Activated naive CD8-positive, alpha-beta T cell treated with anti-CD3 and anti-CD28 coated beads, Interleukin-2, amount 10 ng/mL, durations not matched to agents 7 days and 5 days (primary cell): ENCODE data around the gene CCNC. TPM values are rescaled to one million over a fixed set of nuclear protein-coding genes. Genes with fewer than 3 reads are reported as not detected.

ENCODE experiments used
- ATAC-seq: fragments of 150-1000 bp; cut with Tn5 transposase; one replicate; pipeline ENCODE4 v1.10.0; 2021; ENCODE audit warnings: low read depth, moderate library complexity
- POLR2A ChIA-PET: fragments of 350-600 bp; sonication (Branson Sonifier 250); formaldehyde crosslinking; loops from one replicate; lab custom pipeline; 2021; ENCODE audit warnings: antibody characterized with exemption; lab: Charles Lee
- DNase-seq: peaks from one replicate; pipeline ENCODE4 v3.0.0; 2021
- H3K27ac Mint-ChIP-seq: one replicate; pipeline ENCODE4 v1.8.0; 2022; ENCODE audit warnings: mild to moderate bottlenecking, mixed read lengths
- H3K27me3 Mint-ChIP-seq: one replicate; pipeline ENCODE4 v1.8.0; 2022; ENCODE audit warnings: mild to moderate bottlenecking, moderate library complexity, mixed read lengths
- H3K36me3 Mint-ChIP-seq: one replicate; pipeline ENCODE4 v1.8.0; 2021; ENCODE audit warnings: mild to moderate bottlenecking, mixed read lengths
- H3K4me1 Mint-ChIP-seq: one replicate; pipeline ENCODE4 v1.8.0; 2021; ENCODE audit warnings: mixed read lengths
- H3K4me3 Mint-ChIP-seq: one replicate; pipeline ENCODE4 v1.8.0; 2022; ENCODE audit warnings: mild to moderate bottlenecking, moderate library complexity, mixed read lengths
- H3K9me3 Mint-ChIP-seq: one replicate; pipeline ENCODE4 v1.8.0; 2021; ENCODE audit warnings: mixed read lengths
- total RNA-seq, 2 experiments: library from RNA; stranded (reverse); gene quantifications; one replicate each; pipeline ENCODE4 v1.2.3, GENCODE V29; 2021

Gene CCNC
- total RNA-seq, 2 experiments from 2014 or later: 43.5 to 46.4 TPM

DNA sequence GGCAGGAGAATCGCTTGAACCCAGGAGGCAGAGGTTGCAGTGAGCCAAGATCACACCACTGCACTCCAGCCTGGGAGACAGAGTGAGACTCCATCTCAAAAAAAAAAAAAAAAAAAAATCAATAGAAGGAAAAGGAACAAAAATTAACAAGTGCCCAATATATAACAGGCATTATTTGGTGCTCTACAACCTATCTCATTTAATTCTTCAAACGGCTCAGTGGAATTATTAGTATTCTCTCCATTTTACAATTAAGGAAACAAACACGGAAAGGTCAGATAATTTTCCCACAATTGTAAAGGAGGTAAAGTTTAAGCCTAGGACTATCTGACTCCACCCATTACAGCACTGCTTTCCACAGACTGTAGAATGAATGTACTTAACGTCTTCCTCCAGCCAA is 19.8 kb downstream of the CCNC start:
- Mint-ChIP-seq H3K27me3 (no peaks in the 10 kb centered on the region), H3K4me1 (no peaks in the 10 kb centered on the region), H3K27ac (no peak overlapping the region), H3K9me3 (no peaks in the 10 kb centered on the region), H3K4me3 (no peak overlapping the region), H3K36me3 (peaks cover 23% of the 10 kb centered on the region)
- ATAC-seq (no peak), DNase-seq (no peak)
- POLR2A ChIA-PET: no interaction called here

DNA sequence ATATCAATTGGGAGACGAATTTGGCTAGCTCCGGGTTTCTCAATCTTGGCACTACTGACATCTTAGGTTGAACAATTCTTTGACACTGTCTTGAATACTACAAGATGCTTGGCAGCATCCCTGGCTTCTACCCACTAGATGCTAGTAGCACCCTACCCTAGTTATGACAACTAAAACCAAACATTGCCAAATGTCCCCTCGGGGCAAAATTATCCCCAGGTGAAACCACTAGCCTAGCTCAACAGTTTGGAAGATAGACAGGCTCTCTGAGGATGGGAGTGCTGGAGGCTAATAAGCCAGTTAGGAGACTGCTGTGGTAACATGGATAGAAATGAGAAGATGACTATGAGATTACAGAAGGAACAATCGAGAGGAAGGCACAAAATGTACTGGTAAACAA is 20.9 kb downstream of the CCNC start:
- Mint-ChIP-seq H3K9me3 (no peaks in the 10 kb centered on the region), H3K4me1 (no peaks in the 10 kb centered on the region), H3K4me3 (no peak overlapping the region), H3K36me3 (peaks cover 23% of the 10 kb centered on the region), H3K27ac (no peak overlapping the region), H3K27me3 (no peaks in the 10 kb centered on the region)
- POLR2A ChIA-PET: no interaction called here
- no peak for DNase-seq
- ATAC-seq: no peak

- POLR2A ChIA-PET: no interaction called here
- no peaks in the 10 kb centered on the region for H3K27me3 Mint-ChIP-seq
- no peak overlapping the region for H3K4me3 Mint-ChIP-seq
- peaks cover 2% of the 10 kb centered on the region for H3K4me1 Mint-ChIP-seq
- H3K9me3 Mint-ChIP-seq: no peaks in the 10 kb centered on the region
- DNase-seq (no peak), ATAC-seq (no peak)
- no peak overlapping the region for H3K27ac Mint-ChIP-seq
- H3K36me3 Mint-ChIP-seq: peaks cover 26% of the 10 kb centered on the region
Observed at GRCh38 chr6:99545442-99545841, 23.0 kb downstream of the CCNC start.

DNA sequence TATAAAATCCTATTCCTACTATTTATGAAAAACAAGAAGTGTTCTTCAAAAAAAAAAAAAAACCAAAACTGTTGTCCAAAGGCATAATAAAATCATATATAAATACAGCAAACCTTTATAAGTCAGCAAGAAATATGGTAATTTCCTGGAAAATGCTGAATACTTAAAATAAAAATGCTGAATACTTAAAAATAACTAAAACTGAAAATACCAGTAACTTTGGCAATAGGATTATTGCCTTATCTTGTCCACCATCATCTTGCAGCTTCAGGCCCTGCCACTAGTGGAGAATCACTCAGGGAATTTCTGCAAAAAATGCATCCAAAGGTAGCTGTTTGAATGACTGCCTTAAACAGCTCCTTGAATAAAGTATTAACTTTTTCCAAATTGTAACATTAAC is 24.5 kb downstream of the CCNC start:
- POLR2A ChIA-PET: no interaction called here

DNA sequence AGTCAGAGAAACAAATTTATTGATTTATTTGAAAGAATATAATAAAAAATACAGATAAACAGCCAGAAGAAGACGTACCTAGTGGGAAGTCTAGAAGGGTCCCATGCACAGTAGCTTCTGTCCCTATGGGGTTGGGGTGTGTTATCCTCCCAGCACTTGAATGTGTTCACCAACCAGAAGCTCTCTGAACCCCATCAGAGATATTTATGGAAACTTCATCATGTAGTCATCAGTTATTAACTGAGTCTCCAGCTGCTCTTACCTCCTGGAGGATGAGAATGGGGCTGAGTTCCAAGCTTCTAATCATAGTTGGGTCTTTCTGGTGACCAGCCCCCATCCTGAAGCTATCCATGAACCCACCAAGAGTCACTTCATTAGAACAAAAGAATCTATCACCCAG is 37.8 kb downstream of the CCNC start:
- POLR2A ChIA-PET: no interaction called here
- H3K9me3 Mint-ChIP-seq: no peaks in the 10 kb centered on the region
- DNase-seq (no peak), ATAC-seq (no peak)
- H3K36me3 Mint-ChIP-seq: peaks cover 16% of the 10 kb centered on the region
- H3K27me3 Mint-ChIP-seq: no peaks in the 10 kb centered on the region
- H3K4me1 Mint-ChIP-seq: no peaks in the 10 kb centered on the region
- no peak overlapping the region for H3K27ac Mint-ChIP-seq
- no peak overlapping the region for H3K4me3 Mint-ChIP-seq

More for the DNA sequence above, 24.5 kb downstream of the CCNC start:
- no peak overlapping the region for H3K4me3 Mint-ChIP-seq
- H3K27me3 Mint-ChIP-seq: no peaks in the 10 kb centered on the region
- ATAC-seq (no peak), DNase-seq (no peak)
- peaks cover 2% of the 10 kb centered on the region for H3K4me1 Mint-ChIP-seq
- no peak overlapping the region for H3K27ac Mint-ChIP-seq
- H3K36me3 Mint-ChIP-seq: peaks cover 23% of the 10 kb centered on the region
- no peaks in the 10 kb centered on the region for H3K9me3 Mint-ChIP-seq

DNA sequence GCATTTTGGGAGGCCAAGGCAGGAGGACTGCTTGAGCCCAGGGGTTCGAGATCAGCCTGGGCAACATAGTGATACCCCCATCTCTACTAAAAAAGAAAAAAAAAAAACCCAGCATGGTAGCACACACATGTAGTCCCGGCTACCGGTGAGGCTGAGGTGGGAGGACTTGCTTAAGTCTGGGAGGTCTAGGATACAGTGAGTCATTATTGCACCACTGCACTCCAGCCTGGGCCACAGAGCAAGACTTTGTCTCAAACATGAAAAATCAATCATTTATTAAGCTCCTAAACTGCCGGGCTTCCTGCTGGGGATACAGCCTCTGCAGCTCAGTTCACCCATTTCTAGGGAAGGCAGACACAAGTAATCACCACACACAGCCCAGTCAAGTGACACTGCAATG is 45.9 kb downstream of the CCNC start:
- Mint-ChIP-seq H3K9me3 (no peaks in the 10 kb centered on the region), H3K4me1 (peaks cover 9% of the 10 kb centered on the region), H3K36me3 (peaks cover 2% of the 10 kb centered on the region), H3K27ac (no peak overlapping the region), H3K27me3 (peaks cover 6% of the 10 kb centered on the region), H3K4me3 (peak overlapping the region; percentile 95)
- POLR2A ChIA-PET: interaction anchor here (1.2 to 3.6 kb wide), 2 partner anchors 46 to 98 kb away, joined by 4 to 20 read pairs; partner anchors contain the start of genes CCNC and PNISR
- no peak for DNase-seq
- ATAC-seq: no peak

DNA sequence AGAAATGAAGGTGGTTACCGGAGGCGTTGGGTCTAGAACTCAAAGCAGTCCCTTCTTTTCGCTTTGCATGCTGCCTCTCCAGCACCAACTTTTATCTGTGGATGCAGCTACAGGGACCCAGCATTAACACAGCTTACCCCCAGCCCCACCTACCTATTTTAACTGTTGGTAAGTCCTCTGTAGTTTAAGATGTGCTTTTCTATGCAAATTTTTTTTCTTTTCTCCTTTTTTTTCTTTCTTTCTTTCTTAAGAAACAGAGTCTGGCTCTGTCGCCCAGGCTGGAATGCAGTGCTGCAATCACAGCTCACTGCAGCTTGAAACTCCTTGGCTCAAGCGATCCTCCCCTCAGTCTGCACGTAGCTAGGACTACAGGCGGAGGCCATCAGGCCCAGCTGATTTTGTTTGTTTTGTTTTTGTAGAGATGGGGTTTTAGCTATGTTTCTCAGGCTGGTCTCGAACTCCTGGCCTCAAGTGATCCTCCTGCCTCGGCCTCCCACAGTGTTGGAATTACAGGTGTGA is 46.8 kb downstream of the CCNC start:
- POLR2A ChIA-PET: interaction anchor here (0.8 to 3.6 kb wide), 4 partner anchors 16 to 97 kb away, joined by 3 to 20 read pairs (median 4); partner anchors contain the start of genes CCNC and PNISR
- DNase-seq: no peak
- peaks cover 2% of the 10 kb centered on the region for H3K36me3 Mint-ChIP-seq
- no peak for ATAC-seq
- peak overlapping the region; percentile 95 for H3K4me3 Mint-ChIP-seq
- peaks cover 6% of the 10 kb centered on the region for H3K27me3 Mint-ChIP-seq
- peak overlapping the region; percentile 91 for H3K27ac Mint-ChIP-seq
- H3K9me3 Mint-ChIP-seq: no peaks in the 10 kb centered on the region
- peaks cover 9% of the 10 kb centered on the region for H3K4me1 Mint-ChIP-seq

DNA sequence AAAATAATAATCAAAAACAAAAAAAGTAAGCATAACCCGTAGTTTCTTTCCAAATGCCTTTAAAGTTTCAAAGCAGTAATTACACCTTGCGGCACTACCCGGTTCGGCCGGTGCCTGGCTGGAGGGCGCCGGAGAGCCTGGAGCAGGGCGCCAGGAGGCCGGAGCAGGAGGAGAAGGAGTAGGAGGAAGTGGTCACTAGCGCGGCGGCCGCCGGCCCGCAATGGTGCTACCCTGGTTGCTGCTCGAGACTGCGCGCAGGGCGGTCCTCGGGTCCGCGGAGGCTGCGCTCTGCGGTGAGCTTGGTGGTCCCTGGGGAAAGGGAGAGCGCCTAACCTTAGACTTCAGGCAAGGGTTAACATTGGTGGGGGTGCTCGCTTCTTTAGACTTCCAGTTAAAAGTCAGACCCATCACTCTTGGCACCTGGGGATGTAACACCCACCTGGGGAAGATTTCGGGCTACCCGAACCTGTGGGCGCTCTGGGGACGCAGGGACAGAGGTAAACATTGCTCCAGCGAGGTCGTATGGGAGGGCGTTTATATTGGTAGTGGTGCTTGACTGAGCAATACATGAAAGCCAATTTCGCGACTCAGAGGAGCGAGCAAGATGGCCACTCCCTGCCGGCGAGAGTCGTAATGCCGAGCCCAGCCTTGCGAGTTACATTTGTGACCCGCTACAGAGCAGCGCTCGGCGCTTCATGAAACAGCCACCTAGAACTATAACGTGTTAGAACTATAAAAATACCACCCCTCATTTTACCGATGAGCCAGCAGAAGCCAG is 47.4 kb downstream of the CCNC start:
- POLR2A ChIA-PET: interaction anchor here (0.8 to 3.6 kb wide), 4 partner anchors 17 to 96 kb away, joined by 3 to 20 read pairs (median 4); partner anchors contain the start of genes CCNC and PNISR
- Mint-ChIP-seq H3K27ac (peak overlapping the region; percentile 91), H3K4me3 (peak overlapping the region; percentile 95), H3K27me3 (peaks cover 7% of the 10 kb centered on the region), H3K36me3 (peaks cover under 1% of the 10 kb centered on the region), H3K4me1 (peaks cover 13% of the 10 kb centered on the region), H3K9me3 (no peaks in the 10 kb centered on the region)
- DNase-seq (peak; percentile 82), ATAC-seq (peak; percentile 93)

DNA sequence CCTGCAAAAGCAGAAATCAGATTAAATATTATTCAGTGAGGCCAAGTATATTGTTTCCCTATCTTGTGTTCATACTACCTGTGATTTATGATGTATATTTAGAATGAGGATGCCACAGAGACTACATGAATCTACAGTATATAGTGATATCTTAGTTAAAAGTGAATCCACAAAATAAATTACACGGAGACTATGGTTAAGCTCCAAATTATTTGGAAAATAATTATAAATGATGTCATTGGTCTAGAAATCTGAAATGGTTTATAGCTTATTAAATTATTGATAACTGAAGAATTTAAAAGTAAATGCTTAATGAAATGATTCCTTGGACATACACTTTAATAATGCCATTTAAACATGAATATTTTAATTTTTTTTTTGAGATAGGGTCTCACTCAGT is 49.0 kb downstream of the CCNC start:
- Mint-ChIP-seq H3K27me3 (peaks cover 8% of the 10 kb centered on the region), H3K4me3 (no peak overlapping the region), H3K36me3 (no peaks in the 10 kb centered on the region), H3K9me3 (no peaks in the 10 kb centered on the region), H3K27ac (no peak overlapping the region), H3K4me1 (peaks cover 18% of the 10 kb centered on the region)
- POLR2A ChIA-PET: no interaction called here
- DNase-seq: no peak
- no peak for ATAC-seq

DNA sequence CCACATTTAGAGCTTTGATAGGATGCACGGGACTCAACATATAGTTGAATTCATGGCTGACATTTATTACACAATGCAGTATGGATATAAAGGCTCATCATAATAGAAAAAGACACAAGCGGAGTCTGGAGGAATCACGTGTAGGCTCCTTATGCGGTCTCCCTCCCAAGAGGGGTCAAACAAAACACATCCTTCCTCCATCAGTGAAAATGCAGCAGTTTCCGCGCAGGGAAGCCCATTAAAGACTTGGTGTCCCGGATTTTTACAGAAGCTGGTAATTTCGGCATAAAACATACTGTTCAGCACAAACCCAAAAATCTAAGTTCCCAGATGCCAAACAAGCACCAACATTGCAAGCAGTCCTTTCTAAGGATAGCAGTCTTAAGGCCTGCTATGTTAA is 54.4 kb downstream of the CCNC start:
- POLR2A ChIA-PET: interaction anchor here (0.9 kb wide), 2 partner anchors 41 to 54 kb away, joined by 3 to 4 read pairs; partner anchors contain the start of gene CCNC
- peaks cover 8% of the 10 kb centered on the region for H3K27me3 Mint-ChIP-seq
- peak overlapping the region; percentile 96 for H3K4me3 Mint-ChIP-seq
- ATAC-seq (no peak), DNase-seq (no peak)
- H3K9me3 Mint-ChIP-seq: no peaks in the 10 kb centered on the region
- peaks cover 21% of the 10 kb centered on the region for H3K4me1 Mint-ChIP-seq
- H3K36me3 Mint-ChIP-seq: peaks cover 2% of the 10 kb centered on the region
- H3K27ac Mint-ChIP-seq: no peak overlapping the region

- Mint-ChIP-seq H3K27me3 (peaks cover 2% of the 10 kb centered on the region), H3K4me1 (peaks cover 21% of the 10 kb centered on the region), H3K27ac (no peak overlapping the region), H3K4me3 (no peak overlapping the region), H3K36me3 (peaks cover 2% of the 10 kb centered on the region), H3K9me3 (no peaks in the 10 kb centered on the region)
- DNase-seq (no peak), ATAC-seq (no peak)
- POLR2A ChIA-PET: no interaction called here
Observed at GRCh38 chr6:99512033-99512432, 56.4 kb downstream of the CCNC start.

DNA sequence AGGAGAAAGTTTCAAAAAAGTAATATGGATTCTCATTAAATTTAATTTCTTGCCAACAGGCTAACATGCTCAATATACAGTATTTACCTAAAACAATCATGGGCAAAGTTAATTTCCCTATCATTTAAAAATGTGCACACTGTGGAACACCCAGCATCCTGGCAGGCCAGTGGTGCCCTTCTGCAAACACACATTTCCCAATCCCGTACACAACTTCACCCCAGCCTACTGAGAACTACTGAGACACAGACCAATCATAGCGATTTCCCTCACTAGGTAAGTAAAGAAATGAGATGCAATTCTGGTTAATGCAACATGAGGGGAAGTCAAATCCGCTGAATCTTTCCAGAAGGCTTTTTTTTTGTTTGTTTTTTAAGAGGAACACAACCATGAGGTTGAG is 60.8 kb downstream of the CCNC start:
- Mint-ChIP-seq H3K36me3 (peaks cover 8% of the 10 kb centered on the region), H3K27me3 (no peaks in the 10 kb centered on the region), H3K27ac (no peak overlapping the region), H3K4me1 (no peaks in the 10 kb centered on the region), H3K9me3 (no peaks in the 10 kb centered on the region), H3K4me3 (no peak overlapping the region)
- ATAC-seq: no peak
- POLR2A ChIA-PET: no interaction called here
- DNase-seq: no peak

DNA sequence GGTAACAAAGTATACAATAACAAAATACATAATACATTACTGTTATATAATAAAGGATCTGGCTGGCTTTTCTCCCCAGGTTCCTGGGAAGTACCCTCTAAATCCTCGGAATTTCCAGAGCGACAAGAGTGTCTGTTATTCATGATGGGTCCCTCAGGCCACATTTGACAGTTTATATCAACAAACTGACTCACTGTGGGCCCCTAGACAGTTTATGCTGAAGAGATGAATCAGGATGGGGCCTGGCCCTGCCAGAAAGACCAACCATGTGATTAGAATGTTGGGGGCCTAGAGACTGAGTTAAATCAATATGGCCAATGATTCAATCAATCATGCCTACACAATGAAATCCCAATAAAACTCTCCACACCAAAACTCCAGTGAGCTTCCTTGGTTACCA is 66.7 kb downstream of the CCNC start:
- no peaks in the 10 kb centered on the region for H3K4me1 Mint-ChIP-seq
- ATAC-seq (no peak), DNase-seq (no peak)
- POLR2A ChIA-PET: no interaction called here
- H3K36me3 Mint-ChIP-seq: peaks cover 14% of the 10 kb centered on the region
- no peaks in the 10 kb centered on the region for H3K27me3 Mint-ChIP-seq
- H3K4me3 Mint-ChIP-seq: no peak overlapping the region
- H3K27ac Mint-ChIP-seq: no peak overlapping the region
- no peaks in the 10 kb centered on the region for H3K9me3 Mint-ChIP-seq

GRCh38 chr6:99498421-99498820 is 70.0 kb downstream of the CCNC start:
- H3K4me3 Mint-ChIP-seq: no peak overlapping the region
- ATAC-seq (no peak), DNase-seq (no peak)
- H3K4me1 Mint-ChIP-seq: no peaks in the 10 kb centered on the region
- POLR2A ChIA-PET: no interaction called here
- no peak overlapping the region for H3K27ac Mint-ChIP-seq
- H3K36me3 Mint-ChIP-seq: peaks cover 9% of the 10 kb centered on the region
- H3K27me3 Mint-ChIP-seq: no peaks in the 10 kb centered on the region
- no peaks in the 10 kb centered on the region for H3K9me3 Mint-ChIP-seq
